Breast epithelium (tissue), 3 donors: ENCODE results near the gene MAGI3.

ENCODE experiments used
- POLR2A ChIP-seq: fragments of 450-650 bp; IDR thresholded peaks from one replicate; pipeline ENCODE4 v1.6.1; 2016; ENCODE audit warnings: antibody characterized with exemption, mild to moderate bottlenecking, moderate library complexity
- POLR2AphosphoS5 ChIP-seq, 3 donors: sonication (generic); formaldehyde crosslinking; IDR thresholded peaks; one replicate each; pipeline ENCODE4 v1.6.1; 2017; ENCODE audit warnings: antibody characterized with exemption in 3 of 3

GRCh38 chr1:113734357-113735055 lies 344.2 kb downstream of the MAGI3 start:
- TF ChIP-seq POLR2AphosphoS5 (IDR thresholded peaks at IDR 0.05) = no peak
- TF ChIP-seq POLR2A = no peak
